Femur (tissue), 1 donor: Measurements from ENCODE around the gene MYH10.

Experiments used
- DNase-seq: peaks from one replicate; pipeline ENCODE4 v3.0.0-alpha.2; 2017

The MYH10 gene

DNA sequence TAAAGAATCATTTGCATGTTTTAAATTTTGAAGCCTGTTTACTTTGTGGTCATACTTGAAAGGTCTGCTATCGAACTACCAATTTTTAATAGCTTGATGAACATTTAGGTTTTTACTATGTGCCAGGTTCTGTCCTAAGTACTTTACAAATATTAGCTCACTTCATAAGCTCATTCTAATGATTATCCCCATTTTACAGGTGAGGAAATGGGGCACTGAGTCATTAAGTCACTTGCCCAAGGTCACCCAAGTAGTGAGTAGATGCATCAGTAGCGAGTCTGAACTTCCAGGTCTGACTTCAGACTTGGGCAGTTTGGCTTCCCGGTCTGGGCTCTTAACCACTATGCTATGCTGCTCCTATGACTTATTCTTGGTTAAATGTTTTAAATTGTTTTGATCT is 190.8 kb downstream of the MYH10 start:
- DNase-seq = no peak

DNA sequence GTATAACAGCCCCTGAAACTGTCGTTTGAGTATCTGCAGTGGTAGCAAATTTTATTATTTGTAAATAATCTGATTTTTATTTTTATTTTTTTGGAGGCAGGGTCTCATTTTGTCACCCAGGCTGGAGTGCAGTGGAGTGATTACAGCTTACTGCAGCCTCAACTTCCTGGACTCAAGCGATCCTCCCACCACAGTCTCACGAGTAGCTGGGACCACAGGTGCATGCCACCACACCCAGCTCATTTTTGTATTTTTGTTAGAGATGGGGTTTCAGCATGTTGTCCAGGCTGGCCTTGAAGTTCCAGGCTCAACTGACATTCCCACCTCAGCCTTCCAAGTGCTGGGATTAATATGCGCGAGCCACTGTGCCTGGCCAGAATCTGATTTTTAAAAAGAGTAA is 192.1 kb downstream of the MYH10 start:
- no peak for DNase-seq

DNA sequence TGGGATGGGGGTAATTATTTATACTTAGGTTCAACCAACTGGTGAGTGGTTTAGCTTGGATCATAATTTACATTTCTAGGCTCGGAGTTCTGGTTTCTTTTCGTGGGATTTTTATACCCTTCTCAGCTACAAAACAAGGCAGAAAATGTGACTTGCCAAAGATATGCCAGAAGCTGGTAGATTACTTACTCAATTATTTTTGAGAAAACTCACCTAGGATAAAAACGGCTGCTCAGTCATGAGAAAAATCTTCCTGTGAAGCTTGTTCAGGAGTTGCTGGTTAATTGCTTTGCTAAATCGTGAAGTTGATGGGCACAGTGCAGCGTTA is 193.7 kb downstream of the MYH10 start:
- no peak for DNase-seq

DNA sequence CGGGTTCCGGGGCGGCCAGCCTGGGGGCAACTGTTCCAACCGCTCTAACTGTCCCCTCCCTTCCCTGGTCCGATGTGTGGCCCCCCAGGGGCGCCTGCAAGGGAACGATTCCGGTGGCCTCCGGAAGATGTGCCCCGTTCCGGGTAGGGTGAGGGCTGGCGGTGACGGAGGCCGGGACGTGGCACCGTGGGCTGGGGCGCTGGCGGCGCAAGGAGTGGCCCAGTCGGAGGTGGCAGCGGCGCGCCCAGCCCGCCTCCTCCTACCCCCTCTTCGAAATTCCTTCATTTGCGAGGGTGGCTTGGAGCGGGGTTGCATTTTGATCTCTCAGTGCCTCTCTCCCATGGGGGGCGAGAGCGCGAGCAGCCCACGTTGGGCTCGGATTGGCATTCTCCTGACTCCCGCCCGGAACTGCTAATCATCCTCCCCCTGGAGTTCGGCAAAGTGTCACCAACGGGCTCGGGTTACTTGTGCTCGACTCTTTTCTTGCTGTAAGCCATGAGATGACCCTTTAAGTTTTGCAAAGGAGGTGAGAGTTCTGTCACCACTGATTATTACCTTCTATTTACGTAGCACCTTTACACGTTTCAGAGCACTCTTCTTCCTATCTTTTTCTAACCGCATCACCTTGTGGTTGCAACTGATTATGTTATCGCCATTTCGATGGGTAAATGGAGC is 194.2 kb downstream of the MYH10 start:
- DNase-seq = peak; percentile 79

DNA sequence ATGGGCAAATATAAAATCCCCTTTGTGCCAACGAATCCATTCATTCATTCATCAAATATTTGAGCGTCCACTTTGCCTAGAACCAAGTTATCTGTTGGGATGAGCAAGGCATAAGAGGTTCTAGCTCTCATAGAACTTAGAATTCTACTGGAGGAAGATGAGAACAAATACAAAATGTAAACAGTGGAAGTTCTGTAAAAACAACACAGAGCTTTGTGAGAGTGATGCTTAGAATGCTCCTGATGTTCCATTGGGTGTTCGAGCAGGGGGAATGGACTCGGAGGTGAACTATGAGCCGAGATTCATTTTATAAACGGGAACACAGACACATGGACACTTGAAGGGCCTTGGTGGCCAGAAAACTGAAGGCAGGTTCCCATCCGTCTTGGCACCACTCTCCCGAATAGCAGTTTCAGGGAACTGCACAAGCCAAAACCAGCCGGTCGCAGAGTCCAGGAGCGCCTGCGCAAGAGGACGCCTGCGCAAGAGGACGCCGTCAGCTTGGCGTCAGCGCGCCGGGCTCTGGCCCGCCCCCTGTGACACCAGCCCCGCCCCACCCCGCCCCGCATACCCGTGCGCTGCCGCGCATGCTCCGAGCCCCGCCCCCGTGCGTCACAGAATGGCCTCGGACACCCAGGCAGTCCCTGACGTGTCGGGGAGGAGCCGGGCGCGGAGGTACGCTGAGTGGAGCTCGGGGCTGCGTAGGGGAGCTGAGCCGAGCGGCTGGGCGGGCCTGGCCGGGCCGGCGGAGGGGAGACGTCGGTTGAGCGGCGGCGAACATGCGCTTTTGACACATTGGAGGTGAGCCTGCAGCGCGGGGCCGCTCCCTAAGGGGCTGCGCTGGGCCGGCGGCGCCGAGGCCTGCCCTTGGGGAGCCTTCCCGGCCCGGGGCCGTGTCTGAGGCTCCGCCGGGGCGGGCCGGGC is 195.0 kb downstream of the MYH10 start, which contains the start of gene NDEL1:
Gene NDEL1, plus strand, starts transcription at position 640 of the 924 bp plus-strand sequence. CDS start 8,388 bp downstream, outside the sequence.
- peak; percentile 99 for DNase-seq

DNA sequence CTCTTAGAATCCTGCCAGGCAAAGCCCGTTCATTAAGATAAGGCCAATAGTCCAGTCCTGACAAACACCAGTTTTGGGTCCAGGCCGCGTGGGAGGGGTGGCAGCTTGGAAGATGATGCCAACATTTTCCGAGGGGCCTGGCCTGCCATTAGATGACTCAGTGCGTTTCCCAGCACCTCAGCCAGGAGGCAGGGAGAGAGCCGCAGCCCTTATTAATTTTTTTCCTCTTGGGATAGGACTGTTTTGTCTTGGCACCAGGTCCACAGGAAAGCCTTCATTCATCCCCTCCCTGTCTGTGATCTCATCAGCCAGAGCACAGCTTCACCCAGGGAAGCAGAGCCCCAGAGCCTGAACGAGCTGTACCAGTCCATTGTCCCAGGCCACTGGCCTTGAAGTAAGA is 199.6 kb downstream of the MYH10 start:
- peak; percentile 47 for DNase-seq

DNA sequence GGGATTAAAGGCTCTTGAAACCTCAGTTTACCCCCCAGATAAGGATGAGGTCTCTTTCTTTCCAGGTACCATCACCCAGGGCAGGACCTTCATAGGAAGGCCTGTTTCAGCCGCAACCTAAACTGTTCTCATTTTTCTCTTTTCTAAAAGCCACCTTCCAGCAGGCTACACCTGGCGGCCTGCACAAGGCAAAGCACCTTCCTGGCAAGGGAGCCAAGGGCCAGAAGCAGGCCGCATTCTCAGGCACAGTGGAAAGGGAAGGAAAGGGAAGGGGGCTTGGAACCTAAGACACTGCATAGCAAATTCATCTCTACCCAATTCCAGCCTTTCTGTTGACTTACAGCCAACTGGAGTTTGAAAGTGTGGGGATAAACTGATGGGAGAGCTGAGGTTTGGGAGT is 203.7 kb downstream of the MYH10 start:
- no peak for DNase-seq

DNA sequence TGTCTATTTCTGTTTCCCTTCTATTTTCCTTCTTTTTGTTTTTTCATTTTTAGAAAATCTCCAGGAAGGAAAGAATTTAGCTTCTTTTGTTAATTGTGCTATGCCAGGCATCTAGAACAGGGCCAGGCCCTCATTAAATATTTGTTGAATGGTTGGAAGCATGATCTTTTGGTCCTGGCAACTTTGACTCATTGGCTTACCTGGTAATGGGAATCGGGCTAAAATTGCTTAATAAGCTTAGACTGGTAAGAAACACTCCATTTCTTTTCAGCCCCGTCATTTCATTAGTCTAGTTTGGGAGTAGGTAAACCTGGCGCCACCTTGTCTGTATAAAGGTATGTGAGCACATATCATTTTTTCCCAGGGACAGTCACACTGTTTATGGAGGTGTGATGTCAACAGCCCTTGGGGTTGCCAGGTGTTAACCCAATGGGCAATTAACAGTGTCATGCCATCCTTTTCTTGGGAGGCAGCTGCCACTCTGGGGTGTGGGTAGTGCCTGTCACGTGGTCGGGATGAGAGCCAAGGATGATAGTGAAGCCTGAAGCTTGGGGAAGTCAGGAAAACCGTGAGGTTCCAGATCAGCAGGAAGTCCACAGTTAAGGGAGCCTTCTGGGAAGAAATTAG is 204.3 kb downstream of the MYH10 start:
- DNase-seq = no peak
